Measurements from ENCODE around the gene UBR3.
"Not testable (repeated sequence)": the region's sequence is repeated elsewhere in the genome, so short reads cannot be mapped to it uniquely, and the experiment has no call there.

The UBR3 gene

GRCh38 chr2:169827272-169828140 lies at the start of gene UBR3:
Gene UBR3 (plus strand): TSS chr2:169827454. CDS start chr2:169827508, 54 bp downstream.
- peak; percentile 92 for DNase-seq (ENCODE audit: low spot score)

- no peak for DNase-seq (ENCODE audit: low spot score)
Measured at GRCh38 chr2:169778446-169778845, 48.8 kb upstream of the UBR3 start.

- no peak for DNase-seq (ENCODE audit: low spot score)
Measured at GRCh38 chr2:169781249-169782013, 45.8 kb upstream of the UBR3 start.

GRCh38 chr2:169782513-169782912 lies 44.7 kb upstream of the UBR3 start:
- DNase-seq (ENCODE audit: low spot score) = no peak

- DNase-seq (ENCODE audit: low spot score) = no peak
Measured at GRCh38 chr2:169790581-169790980, 36.7 kb upstream of the UBR3 start.

GRCh38 chr2:169795181-169795580 lies 32.1 kb upstream of the UBR3 start:
- no peak for DNase-seq (ENCODE audit: low spot score)

GRCh38 chr2:169796441-169796840 lies 30.8 kb upstream of the UBR3 start:
- DNase-seq (ENCODE audit: low spot score) = no peak

GRCh38 chr2:169797601-169798000 lies 29.7 kb upstream of the UBR3 start:
- DNase-seq (ENCODE audit: low spot score) = no peak

- DNase-seq (ENCODE audit: low spot score) = no peak
Measured at GRCh38 chr2:169798397-169798717, 28.9 kb upstream of the UBR3 start.

GRCh38 chr2:169798718-169799592 lies 28.3 kb upstream of the UBR3 start, which contains the start of gene SSB:
Gene SSB (plus strand): TSS chr2:169798871. CDS start chr2:169800961, 2,090 bp downstream.
- peak; percentile 90 for DNase-seq (ENCODE audit: low spot score)

- DNase-seq (ENCODE audit: low spot score) = no peak
Measured at GRCh38 chr2:169803480-169803879, 23.8 kb upstream of the UBR3 start.

- no peak for DNase-seq (ENCODE audit: low spot score)
Measured at GRCh38 chr2:169806586-169806985, 20.7 kb upstream of the UBR3 start.

- DNase-seq (ENCODE audit: low spot score) = no peak
Measured at GRCh38 chr2:169808221-169808620, 19.0 kb upstream of the UBR3 start.

- peak; percentile 59 for DNase-seq (ENCODE audit: low spot score)
Measured at GRCh38 chr2:169815849-169816248, 11.4 kb upstream of the UBR3 start.

- not testable (repeated sequence) for DNase-seq (ENCODE audit: low spot score)
Measured at GRCh38 chr2:169816961-169817360, 10.3 kb upstream of the UBR3 start.

GRCh38 chr2:169817369-169817768 lies 9.9 kb upstream of the UBR3 start:
- DNase-seq (ENCODE audit: low spot score) = not testable (repeated sequence)

GRCh38 chr2:169818241-169818640 lies 9.0 kb upstream of the UBR3 start:
- no peak for DNase-seq (ENCODE audit: low spot score)

GRCh38 chr2:169819106-169819505 lies 8.1 kb upstream of the UBR3 start:
- DNase-seq (ENCODE audit: low spot score) = no peak

GRCh38 chr2:169820101-169820500 lies 7.2 kb upstream of the UBR3 start:
- not testable (repeated sequence) for DNase-seq (ENCODE audit: low spot score)

- DNase-seq (ENCODE audit: low spot score) = no peak
Measured at GRCh38 chr2:169822036-169822435, 5.2 kb upstream of the UBR3 start.

GRCh38 chr2:169822785-169823392 lies 4.4 kb upstream of the UBR3 start:
- DNase-seq (ENCODE audit: low spot score) = no peak

- DNase-seq (ENCODE audit: low spot score) = no peak
Measured at GRCh38 chr2:169823996-169824372, 3.3 kb upstream of the UBR3 start.

All from kidney capillary endothelial cell (primary cell).